Lung (tissue), 16 donors: ENCODE data around the gene SPIRE1. TPM values are rescaled to one million over a fixed set of nuclear protein-coding genes. Genes with fewer than 3 reads are reported as not detected.

Experiments
- ATAC-seq: fragments of 200-7000 bp; cut with Tn5 transposase; one replicate; pipeline ENCODE4 v1.9.1; 2020; ENCODE audit warnings: moderate number of reproducible peaks; ENCODE audit not compliant: insufficient read depth, low FRiP score
- DNase-seq, 3 donors: peaks; one replicate each; pipeline ENCODE4 v3.0.0-alpha.2; 2013 to 2017
- H3K27ac ChIP-seq, 2 donors: one replicate each; pipeline ENCODE4 v1.5.1; 2013; ENCODE audit warnings: mild to moderate bottlenecking in 2 of 2, moderate library complexity in 2 of 2, control low read depth in 1 of 2, inconsistent platforms in 1 of 2, low read depth in 1 of 2, low read length in 1 of 2
- H3K27me3 ChIP-seq, 3 donors: one replicate each; pipeline ENCODE4 v1.5.1; 2013; ENCODE audit warnings: low read length in 2 of 3; ENCODE audit not compliant: control insufficient read depth in 3 of 3, insufficient read depth in 3 of 3
- H3K36me3 ChIP-seq, 4 donors: one replicate each; pipeline ENCODE4 v1.5.1; 2013; ENCODE audit warnings: low read length in 4 of 4, mild to moderate bottlenecking in 1 of 4, moderate library complexity in 1 of 4; ENCODE audit not compliant: control insufficient read depth in 4 of 4, insufficient read depth in 4 of 4
- H3K4me1 ChIP-seq, 5 donors: one replicate each; pipeline ENCODE4 v1.5.1; 2013; ENCODE audit warnings: low read length in 5 of 5, mild to moderate bottlenecking in 2 of 5, moderate library complexity in 1 of 5; ENCODE audit not compliant: control insufficient read depth in 5 of 5, insufficient read depth in 5 of 5
- H3K4me3 ChIP-seq: one replicate; pipeline ENCODE4 v1.5.1; 2013; ENCODE audit warnings: mild to moderate bottlenecking, control low read depth, moderate library complexity
- H3K9ac ChIP-seq, 2 donors: one replicate each; pipeline ENCODE4 v1.5.1; 2013; ENCODE audit warnings: low read length in 2 of 2, control low read depth in 1 of 2; ENCODE audit not compliant: insufficient read depth in 1 of 2
- H3K9me3 ChIP-seq, 4 donors: one replicate each; pipeline ENCODE4 v1.5.1; 2013; ENCODE audit warnings: low read length in 3 of 4, mild to moderate bottlenecking in 1 of 4, moderate library complexity in 1 of 4; ENCODE audit not compliant: control insufficient read depth in 4 of 4, insufficient read depth in 3 of 4
- WGBS, 2 donors: extraction: QIAGEN DNeasy Blood & Tissue Kit; methylation state at CpG; one replicate each; pipeline ENCODE4 v1.1.7; 2013; 5-methylcytosine and 5-hydroxymethylcytosine counted together
- long read RNA-seq, 5 donors: transcript quantifications; one replicate each; lab custom pipeline, GENCODE V29; 2026
- polyA plus RNA-seq, 2 donors: library from polyadenylated mRNA; stranded (reverse); fragments of 200-250 nt; gene quantifications; one replicate each; pipeline ENCODE4 v1.2.1, GENCODE V29; 2013
- total RNA-seq, 2 donors: library from RNA; depleted of rRNA in 1 of 2; stranded (reverse); fragments of >200 nt in 1 of 2; gene quantifications; one replicate each; pipeline ENCODE4 v1.2.1, GENCODE V29; 2014 to 2021
- TF ChIP-seq, protein P1 (sequence below): IDR thresholded peaks from 2 replicates; pipeline ENCODE4 v1.5.1; 2012; ENCODE audit warnings: mild to moderate bottlenecking; ENCODE audit errors: control extremely low read depth, extremely low read depth
- donor health status: control.
- donor health status: control.
- donor health status: Bipolar disorder and iron deficiency.
- donor health status: healthy.
- donor health status: DM: yes; HTN: yes; CAD: no.

The SPIRE1 gene
- 10 to 100 TPM; 17.5 to 34.0 TPM for total RNA-seq
- polyA plus RNA-seq, result 10 to 100 TPM in 1 of 2 donors, 1 to 10 TPM in 1; 8.7 to 12.0 TPM
- long read RNA-seq, donor 1, full-length matches to known transcripts, result 1 of 1 reads
- long read RNA-seq, donor 1, partial matches to known transcripts, result 0 of 1 reads
- long read RNA-seq, donor 1, other reads (novel, unspliced or antisense), result 0 of 1 reads
- long read RNA-seq, donor 2, result 0 reads
- long read RNA-seq, donor 3, full-length matches to known transcripts, result 1 of 1 reads
- long read RNA-seq, donor 3, partial matches to known transcripts, result 0 of 1 reads
- long read RNA-seq, donor 3, other reads (novel, unspliced or antisense), result 0 of 1 reads
- long read RNA-seq, donor 4, partial matches to known transcripts, result 43 of 80 reads
- long read RNA-seq, donor 4, other reads (novel, unspliced or antisense), result 37 of 80 reads
- long read RNA-seq, donor 5, full-length matches to known transcripts, result 1 of 1 reads
- long read RNA-seq, donor 5, partial matches to known transcripts, result 0 of 1 reads
- long read RNA-seq, donor 5, other reads (novel, unspliced or antisense), result 0 of 1 reads

DNA sequence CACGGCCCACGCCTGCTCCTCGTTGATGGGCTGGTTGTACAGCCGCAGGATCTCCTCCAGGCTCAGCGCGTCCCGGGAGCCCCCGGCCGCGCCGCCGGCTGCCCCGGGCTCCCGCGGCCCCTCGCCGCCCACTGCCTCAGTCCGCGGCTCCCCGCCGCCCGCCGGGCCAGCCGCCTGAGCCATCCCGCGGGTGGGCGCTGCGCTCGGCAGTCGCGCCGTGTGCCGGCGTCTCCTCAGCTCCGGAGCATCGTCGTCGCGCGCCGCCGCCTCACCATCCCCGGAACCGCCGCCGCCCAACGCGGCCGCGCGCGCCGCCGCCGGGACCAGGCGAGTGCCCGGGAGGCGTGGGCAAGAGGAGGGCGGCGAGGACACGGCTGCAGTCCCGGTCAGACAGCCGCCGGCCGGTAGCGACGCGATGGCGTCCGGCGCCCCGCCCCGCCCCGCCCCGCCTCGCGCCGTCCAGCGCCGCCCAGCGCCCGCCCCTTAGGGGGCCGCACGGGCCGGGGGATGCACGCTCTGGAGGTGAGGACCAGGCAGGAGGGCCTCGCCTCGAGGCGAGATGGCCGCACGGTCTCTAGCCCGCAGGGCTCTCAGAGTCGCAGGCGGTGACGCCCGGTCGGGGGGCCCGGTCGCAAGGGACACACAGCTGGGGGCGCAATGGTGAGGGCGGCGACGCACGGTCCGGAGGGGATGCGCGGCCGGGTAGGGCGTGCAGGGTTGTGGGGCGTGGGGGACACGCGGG, at the start of gene SPIRE1:
Gene SPIRE1, minus strand, starts transcription at position 424 of the 742 bp plus-strand sequence. Its CDS starts 241 bp downstream, at position 183.
- peak; percentile 76 for ATAC-seq
- Histone ChIP-seq H3K9me3 (peaks cover 0 to 4% (median 0%) of the 10 kb centered on the region in 4 donors), H3K4me1 (peaks cover 0 to 12% (median 7%) of the 10 kb centered on the region in 5 donors), H3K27me3 (no peaks in the 10 kb centered on the region), H3K36me3 (peaks cover 0 to 2% (median 0%) of the 10 kb centered on the region in 4 donors), H3K27ac (peak within 1 kb of the TSS; percentile 95), H3K4me3 (peak within 1 kb of the TSS; percentile 90), H3K9ac (peak within 1 kb of the TSS; percentile 77 to 96)
- TF ChIP-seq, protein P1, sequence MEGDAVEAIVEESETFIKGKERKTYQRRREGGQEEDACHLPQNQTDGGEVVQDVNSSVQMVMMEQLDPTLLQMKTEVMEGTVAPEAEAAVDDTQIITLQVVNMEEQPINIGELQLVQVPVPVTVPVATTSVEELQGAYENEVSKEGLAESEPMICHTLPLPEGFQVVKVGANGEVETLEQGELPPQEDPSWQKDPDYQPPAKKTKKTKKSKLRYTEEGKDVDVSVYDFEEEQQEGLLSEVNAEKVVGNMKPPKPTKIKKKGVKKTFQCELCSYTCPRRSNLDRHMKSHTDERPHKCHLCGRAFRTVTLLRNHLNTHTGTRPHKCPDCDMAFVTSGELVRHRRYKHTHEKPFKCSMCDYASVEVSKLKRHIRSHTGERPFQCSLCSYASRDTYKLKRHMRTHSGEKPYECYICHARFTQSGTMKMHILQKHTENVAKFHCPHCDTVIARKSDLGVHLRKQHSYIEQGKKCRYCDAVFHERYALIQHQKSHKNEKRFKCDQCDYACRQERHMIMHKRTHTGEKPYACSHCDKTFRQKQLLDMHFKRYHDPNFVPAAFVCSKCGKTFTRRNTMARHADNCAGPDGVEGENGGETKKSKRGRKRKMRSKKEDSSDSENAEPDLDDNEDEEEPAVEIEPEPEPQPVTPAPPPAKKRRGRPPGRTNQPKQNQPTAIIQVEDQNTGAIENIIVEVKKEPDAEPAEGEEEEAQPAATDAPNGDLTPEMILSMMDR, result no peak
- 1% methylated on average over 54 to 112 of the region's 112 CpGs for WGBS, 2 donors
- DNase-seq, result peak; percentile 65 to 81 (median 77)

DNA sequence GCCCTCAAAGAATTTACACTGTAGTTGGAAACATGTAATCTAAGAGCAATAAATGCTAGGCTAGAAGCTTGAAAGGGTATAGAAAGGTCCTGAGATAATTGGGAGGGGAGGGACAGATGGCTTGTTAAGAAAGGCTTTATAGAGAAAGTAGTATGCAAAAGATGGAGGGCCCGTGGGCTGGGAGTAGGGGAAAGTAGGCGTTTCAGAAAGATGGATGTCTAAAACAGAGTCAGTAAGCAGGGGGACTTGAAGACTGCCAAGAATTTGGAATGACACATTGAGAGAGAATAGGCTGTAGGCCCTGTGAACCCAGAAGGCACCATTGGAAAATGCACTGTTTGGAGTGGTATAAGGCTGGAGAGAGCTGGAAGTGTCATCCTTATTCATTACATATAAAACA, 45.8 kb upstream of the SPIRE1 start:
- Histone ChIP-seq H3K4me1 (peaks cover 0 to 24% (median 10%) of the 10 kb centered on the region in 5 donors), H3K27me3 (no peaks in the 10 kb centered on the region), H3K4me3 (peak overlapping the region; percentile 42), H3K9ac (peak overlapping the region; percentile 77 to 84), H3K9me3 (no peaks in the 10 kb centered on the region), H3K27ac (peak overlapping the region in 1 of 2 donors; percentile 53), H3K36me3 (peaks cover 7 to 18% (median 12%) of the 10 kb centered on the region in 4 donors)
- TF ChIP-seq, protein P1, result no peak
- WGBS, 2 donors, result 0% methylated on average over 2 of the region's 2 CpGs
- ATAC-seq (no peak), DNase-seq (peak in 2 of 3 donors; percentile 19 to 21)

DNA sequence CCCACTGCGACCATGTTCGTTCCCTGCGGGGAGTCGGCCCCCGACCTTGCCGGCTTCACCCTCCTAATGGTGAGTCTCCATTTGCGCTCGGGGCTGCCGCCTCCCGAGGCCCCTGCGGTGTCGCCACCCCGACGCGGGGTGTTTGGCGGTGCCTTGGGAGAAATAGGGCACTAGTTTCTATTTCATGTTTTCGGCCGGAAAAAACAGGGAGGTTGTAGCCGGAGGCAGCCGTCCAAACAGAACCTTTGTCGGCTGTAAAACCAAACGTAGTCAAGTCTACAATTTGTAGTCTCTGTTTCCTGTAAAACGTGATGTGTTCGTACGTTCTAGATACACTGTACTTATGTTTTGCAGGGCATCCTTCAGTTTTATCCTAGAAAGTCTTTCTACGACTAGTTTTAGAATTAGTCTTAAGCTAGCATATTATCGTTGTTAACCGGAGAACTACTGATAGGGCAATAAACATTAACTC, 45.2 kb upstream of the SPIRE1 start:
- TF ChIP-seq, protein P1, result no peak
- Histone ChIP-seq H3K4me3 (peak overlapping the region; percentile 93), H3K36me3 (peaks cover 5 to 12% (median 12%) of the 10 kb centered on the region in 4 donors), H3K9ac (peak overlapping the region; percentile 77 to 84), H3K9me3 (no peaks in the 10 kb centered on the region), H3K27me3 (no peaks in the 10 kb centered on the region), H3K27ac (peak overlapping the region; percentile 96 to 100), H3K4me1 (peaks cover 0 to 24% (median 10%) of the 10 kb centered on the region in 5 donors)
- 0% methylated on average over 28 of the region's 28 CpGs for WGBS, 2 donors
- ATAC-seq, result peak; percentile 45
- DNase-seq, result no peak
